Peyer's patch (tissue), 4 donors: ENCODE results near the gene NANOS3. TPM values are rescaled to one million over a fixed set of nuclear protein-coding genes. Genes with fewer than 3 reads are reported as not detected.

Source experiments
- DNase-seq, 3 donors: peaks; one replicate each; pipeline ENCODE4 v3.0.0-alpha.2; 2017 to 2019
- H3K27ac ChIP-seq, 4 donors: fragments of 200-600 bp; sonication (generic); one replicate each; pipeline ENCODE4 v1.5.1; 2016 to 2019
- H3K27me3 ChIP-seq, 2 donors: fragments of 200-600 bp; sonication (generic); one replicate each; pipeline ENCODE4 v1.5.1; 2019
- H3K36me3 ChIP-seq, 3 donors: fragments of 200-600 bp; sonication (generic); one replicate each; pipeline ENCODE4 v1.5.1; 2016 to 2019
- H3K4me1 ChIP-seq, 4 donors: fragments of 200-600 bp; sonication (generic); one replicate each; pipeline ENCODE4 v1.5.1; 2016 to 2019
- H3K4me3 ChIP-seq, 4 donors: fragments of 200-600 bp; sonication (generic); 1 replicate in 3 of 4; 2 replicates in 1 of 4; pipeline ENCODE4 v1.5.1; 2016 to 2019; ENCODE audit warnings: mild to moderate bottlenecking in 1 of 4
- H3K9me3 ChIP-seq, 4 donors: fragments of 200-600 bp; sonication (generic); one replicate each; pipeline ENCODE4 v1.5.1; 2016 to 2019; ENCODE audit warnings: mild to moderate bottlenecking in 1 of 4
- CTCF ChIP-seq, 6 experiments: fragments of 450-650 bp in 4 of 6; fragments of 200-600 bp in 2 of 6; sonication (generic) in 1 of 6; IDR thresholded peaks; one replicate each; pipeline ENCODE4 v1.5.1; 2017 to 2019; ENCODE audit warnings: antibody characterized with exemption in 6 of 6, mild to moderate bottlenecking in 3 of 6, moderate library complexity in 1 of 6
- POLR2A ChIP-seq, 2 donors: fragments of 450-650 bp; IDR thresholded peaks; one replicate each; pipeline ENCODE4 v1.5.1; 2017; ENCODE audit warnings: antibody characterized with exemption in 2 of 2, mild to moderate bottlenecking in 2 of 2, moderate library complexity in 2 of 2
- total RNA-seq, 4 donors: library from RNA; depleted of rRNA; stranded (reverse); fragments of >200 nt; gene quantifications; one replicate each; pipeline ENCODE4 v1.1.0, GENCODE V29; 2016

Gene NANOS3
- total RNA-seq, 4 donors from 2014 or later: not detected

- peak overlapping the region; percentile 41 to 60 (median 56) for H3K4me3 ChIP-seq
- TF ChIP-seq POLR2A (IDR thresholded peaks at IDR 0.05): peak; percentile 38 to 64
- TF ChIP-seq CTCF (IDR thresholded peaks at IDR 0.05): peak; percentile 1 to 72 (median 40)
- H3K4me1 ChIP-seq: peaks cover 7 to 70% (median 35%) of the 10 kb centered on the region in 4 donors
- no peaks in the 10 kb centered on the region for H3K27me3 ChIP-seq
- H3K27ac ChIP-seq: peak overlapping the region; percentile 91 to 99 (median 97)
- H3K9me3 ChIP-seq: no peaks in the 10 kb centered on the region
- H3K36me3 ChIP-seq: no peaks in the 10 kb centered on the region
- DNase-seq: peak; percentile 82 to 94 (median 93)
Measured at GRCh38 chr19:13847407-13848339, 29.3 kb upstream of the NANOS3 start.

- Histone ChIP-seq H3K4me3 (no peak overlapping the region), H3K4me1 (peaks cover 7 to 66% (median 31%) of the 10 kb centered on the region in 4 donors), H3K36me3 (no peaks in the 10 kb centered on the region), H3K27me3 (no peaks in the 10 kb centered on the region), H3K27ac (peak overlapping the region in 3 of 4 donors; percentile 91 to 99 (median 96)), H3K9me3 (no peaks in the 10 kb centered on the region)
- TF ChIP-seq CTCF (IDR thresholded peaks at IDR 0.05): no peak
- no peak for TF ChIP-seq POLR2A (IDR thresholded peaks at IDR 0.05)
- no peak for DNase-seq
Measured at GRCh38 chr19:13848340-13848677, 28.6 kb upstream of the NANOS3 start.

- H3K9me3 ChIP-seq: no peaks in the 10 kb centered on the region
- no peaks in the 10 kb centered on the region for H3K27me3 ChIP-seq
- H3K36me3 ChIP-seq: no peaks in the 10 kb centered on the region
- DNase-seq: no peak
- H3K4me3 ChIP-seq: no peak overlapping the region
- TF ChIP-seq POLR2A (IDR thresholded peaks at IDR 0.05): no peak
- no peak for TF ChIP-seq CTCF (IDR thresholded peaks at IDR 0.05)
- peaks cover 5 to 59% (median 25%) of the 10 kb centered on the region in 4 donors for H3K4me1 ChIP-seq
- H3K27ac ChIP-seq: peak overlapping the region in 3 of 4 donors; percentile 42 to 99 (median 91)
Measured at GRCh38 chr19:13848798-13849676, 27.9 kb upstream of the NANOS3 start.

GRCh38 chr19:13849991-13850909 is 26.7 kb upstream of the NANOS3 start:
- H3K27ac ChIP-seq: peak overlapping the region; percentile 90 to 99 (median 94)
- DNase-seq: peak in 2 of 3 donors; percentile 88 to 90
- TF ChIP-seq POLR2A (IDR thresholded peaks at IDR 0.05): peak in 1 of 2 donors; percentile 67
- TF ChIP-seq CTCF (IDR thresholded peaks at IDR 0.05): no peak
- H3K4me1 ChIP-seq: peaks cover 5 to 58% (median 25%) of the 10 kb centered on the region in 4 donors
- H3K36me3 ChIP-seq: no peaks in the 10 kb centered on the region
- peak overlapping the region; percentile 11 to 58 (median 47) for H3K4me3 ChIP-seq
- no peaks in the 10 kb centered on the region for H3K27me3 ChIP-seq
- H3K9me3 ChIP-seq: no peaks in the 10 kb centered on the region
